H9 (cell line): ENCODE data around the gene NOS1AP. TPM values are rescaled to one million over a fixed set of nuclear protein-coding genes. Genes with fewer than 3 reads are reported as not detected.

Experiments
- DNase-seq: peaks from one replicate; pipeline ENCODE4 v3.0.0-alpha.2; 2017
- H2AFZ ChIP-seq: one replicate; pipeline ENCODE4 v1.6.1; 2013; ENCODE audit warnings: mild to moderate bottlenecking, low read length, control low read depth, moderate library complexity
- H2AK5ac ChIP-seq: 2 replicates; pipeline ENCODE4 v1.6.1; 2013; ENCODE audit warnings: low read length, control low read depth, mixed read lengths; ENCODE audit not compliant: insufficient read length
- H2BK120ac ChIP-seq: one replicate; pipeline ENCODE4 v1.6.1; 2013; ENCODE audit warnings: low read depth, mild to moderate bottlenecking, low read length, control low read depth, inconsistent platforms; ENCODE audit not compliant: poor library complexity, severe bottlenecking
- H2BK12ac ChIP-seq: 2 replicates; pipeline ENCODE4 v1.6.1; 2013; ENCODE audit warnings: low read length, control low read depth, mixed read lengths, low read depth; ENCODE audit not compliant: insufficient read length
- H2BK15ac ChIP-seq: 2 replicates; pipeline ENCODE4 v1.6.1; 2013; ENCODE audit warnings: low read depth, low read length, control low read depth
- H2BK20ac ChIP-seq: one replicate; pipeline ENCODE4 v1.6.1; 2013; ENCODE audit warnings: low read depth, mild to moderate bottlenecking, low read length, control low read depth, inconsistent platforms; ENCODE audit not compliant: poor library complexity, severe bottlenecking
- H2BK5ac ChIP-seq: 2 replicates; pipeline ENCODE4 v1.6.1; 2013; ENCODE audit warnings: low read length, control low read depth, mixed read lengths; ENCODE audit not compliant: insufficient read length
- H3K14ac ChIP-seq: 2 replicates; pipeline ENCODE4 v1.6.1; 2013; ENCODE audit warnings: low read length, control low read depth; ENCODE audit not compliant: insufficient read depth
- H3K18ac ChIP-seq: 2 replicates; pipeline ENCODE4 v1.6.1; 2013; ENCODE audit warnings: low read depth, mild to moderate bottlenecking, mixed read lengths, low read length, control low read depth; ENCODE audit not compliant: insufficient read length
- H3K23ac ChIP-seq: 2 replicates; pipeline ENCODE4 v1.6.1; 2013; ENCODE audit warnings: low read length, control low read depth, mixed read lengths, low read depth; ENCODE audit not compliant: insufficient read length
- H3K23me2 ChIP-seq: 2 replicates; pipeline ENCODE4 v1.6.1; 2013; ENCODE audit warnings: low read depth, mild to moderate bottlenecking, mixed read lengths, low read length, control low read depth; ENCODE audit not compliant: insufficient read length, poor library complexity, severe bottlenecking
- H3K27ac ChIP-seq: 2 replicates; pipeline ENCODE4 v1.5.1; 2013; ENCODE audit warnings: low read length, control low read depth, mixed read lengths, low read depth; ENCODE audit not compliant: insufficient read length
- H3K27me3 ChIP-seq: 2 replicates; pipeline ENCODE4 v1.6.1; 2013; ENCODE audit warnings: low read length, control low read depth, inconsistent platforms; ENCODE audit not compliant: insufficient read depth
- H3K4ac ChIP-seq: 2 replicates; pipeline ENCODE4 v1.6.1; 2013; ENCODE audit warnings: low read depth, mild to moderate bottlenecking, control low read depth, inconsistent platforms, low read length, moderate library complexity
- H3K4me1 ChIP-seq: 2 replicates; pipeline ENCODE4 v1.6.1; 2013; ENCODE audit warnings: low read length, control low read depth, inconsistent platforms; ENCODE audit not compliant: insufficient read depth
- H3K4me2 ChIP-seq: 2 replicates; pipeline ENCODE4 v1.6.1; 2013; ENCODE audit warnings: low read length, control low read depth, mixed read lengths; ENCODE audit not compliant: insufficient read length, insufficient read depth
- H3K56ac ChIP-seq: 2 replicates; pipeline ENCODE4 v1.6.1; 2013; ENCODE audit warnings: low read depth, mild to moderate bottlenecking, mixed read lengths, low read length, control low read depth; ENCODE audit not compliant: insufficient read length
- H3K79me1 ChIP-seq: 2 replicates; pipeline ENCODE4 v1.6.1; 2013; ENCODE audit warnings: low read depth, mild to moderate bottlenecking, moderate library complexity, low read length, control low read depth, inconsistent platforms; ENCODE audit not compliant: insufficient read depth, poor library complexity, severe bottlenecking
- H3K79me2 ChIP-seq: 2 replicates; pipeline ENCODE4 v1.6.1; 2013; ENCODE audit warnings: low read length, control low read depth, inconsistent platforms; ENCODE audit not compliant: insufficient read depth
- H3K9ac ChIP-seq: 2 replicates; pipeline ENCODE4 v1.6.1; 2013; ENCODE audit warnings: low read length, control low read depth, mixed read lengths; ENCODE audit not compliant: insufficient read length; ENCODE audit errors: extremely low read depth
- H3K9me3 ChIP-seq: one replicate; pipeline ENCODE4 v1.6.1; 2013; ENCODE audit warnings: low read depth, low read length, inconsistent platforms; ENCODE audit not compliant: control insufficient read depth
- H3T11ph ChIP-seq: one replicate; pipeline ENCODE4 v1.6.1; 2013; ENCODE audit warnings: mild to moderate bottlenecking, low read length, control low read depth, inconsistent platforms
- H4K20me1 ChIP-seq: one replicate; pipeline ENCODE4 v1.6.1; 2013; ENCODE audit not compliant: control insufficient read depth, insufficient read length, insufficient read depth
- H4K5ac ChIP-seq: 2 replicates; pipeline ENCODE4 v1.6.1; 2013; ENCODE audit warnings: low read depth, mild to moderate bottlenecking, mixed read lengths, low read length, control low read depth; ENCODE audit not compliant: insufficient read length
- H4K8ac ChIP-seq: replicated peaks from 2 replicates; pipeline ENCODE4 v1.6.1; 2013; ENCODE audit warnings: low read length, control low read depth, mixed read lengths, low read depth; ENCODE audit not compliant: insufficient read length
- H4K91ac ChIP-seq: 2 replicates; pipeline ENCODE4 v1.6.1; 2013; ENCODE audit warnings: low read depth, mild to moderate bottlenecking, moderate library complexity, mixed read lengths, low read length, control low read depth; ENCODE audit not compliant: insufficient read length
- H3K27ac Mint-ChIP-seq, 3 experiments: 2 replicates in 2 of 3; 3 replicates in 1 of 3; pipeline ENCODE4 v1.8.0; 2020 to 2021; ENCODE audit warnings: mixed read lengths in 3 of 3, mild to moderate bottlenecking in 1 of 3, moderate library complexity in 1 of 3
- H3K27me3 Mint-ChIP-seq: 2 replicates; pipeline ENCODE4 v1.8.0; 2021; ENCODE audit warnings: low read depth, mild to moderate bottlenecking, moderate library complexity, mixed read lengths
- H3K36me3 Mint-ChIP-seq, 3 experiments: 2 replicates in 2 of 3; 3 replicates in 1 of 3; pipeline ENCODE4 v1.8.0; 2020 to 2021; ENCODE audit warnings: low read depth in 3 of 3, mixed read lengths in 3 of 3; ENCODE audit not compliant: insufficient read depth in 1 of 3
- H3K4me1 Mint-ChIP-seq, 2 experiments: 2 replicates each; pipeline ENCODE4 v1.8.0; 2020; ENCODE audit warnings: mixed read lengths in 2 of 2
- H3K4me3 Mint-ChIP-seq, 2 experiments: 2 replicates in 1 of 2; 3 replicates in 1 of 2; pipeline ENCODE4 v1.8.0; 2020 to 2021; ENCODE audit warnings: mild to moderate bottlenecking in 2 of 2, mixed read lengths in 2 of 2, moderate library complexity in 1 of 2
- H3K9me3 Mint-ChIP-seq, 2 experiments: 2 replicates in 1 of 2; 3 replicates in 1 of 2; pipeline ENCODE4 v1.8.0; 2020; ENCODE audit warnings: mild to moderate bottlenecking in 2 of 2, mixed read lengths in 2 of 2, moderate library complexity in 1 of 2
- CTCF ChIP-seq: fragments of 200-600 bp; sonication (generic); conservative IDR thresholded peaks from 3 replicates; pipeline ENCODE4 v1.8.0; 2021; ENCODE audit warnings: antibody characterized with exemption, mild to moderate bottlenecking
- WGBS: extraction: QIAGEN DNeasy Blood & Tissue Kit; methylation state at CpG from one replicate; pipeline ENCODE4 v1.1.7; 2013; ENCODE audit warnings: missing lambda C conversion rate, low lambda C conversion rate, mixed read lengths; ENCODE audit not compliant: insufficient read length; ENCODE audit errors: extremely low coverage; 5-methylcytosine and 5-hydroxymethylcytosine counted together
- total RNA-seq: library from RNA; stranded (reverse); gene quantifications from 2 replicates; pipeline ENCODE4 v1.2.1, GENCODE V29; 2021

The NOS1AP gene
- total RNA-seq, 1 experiment from 2014 or later: 8.4 TPM

DNA sequence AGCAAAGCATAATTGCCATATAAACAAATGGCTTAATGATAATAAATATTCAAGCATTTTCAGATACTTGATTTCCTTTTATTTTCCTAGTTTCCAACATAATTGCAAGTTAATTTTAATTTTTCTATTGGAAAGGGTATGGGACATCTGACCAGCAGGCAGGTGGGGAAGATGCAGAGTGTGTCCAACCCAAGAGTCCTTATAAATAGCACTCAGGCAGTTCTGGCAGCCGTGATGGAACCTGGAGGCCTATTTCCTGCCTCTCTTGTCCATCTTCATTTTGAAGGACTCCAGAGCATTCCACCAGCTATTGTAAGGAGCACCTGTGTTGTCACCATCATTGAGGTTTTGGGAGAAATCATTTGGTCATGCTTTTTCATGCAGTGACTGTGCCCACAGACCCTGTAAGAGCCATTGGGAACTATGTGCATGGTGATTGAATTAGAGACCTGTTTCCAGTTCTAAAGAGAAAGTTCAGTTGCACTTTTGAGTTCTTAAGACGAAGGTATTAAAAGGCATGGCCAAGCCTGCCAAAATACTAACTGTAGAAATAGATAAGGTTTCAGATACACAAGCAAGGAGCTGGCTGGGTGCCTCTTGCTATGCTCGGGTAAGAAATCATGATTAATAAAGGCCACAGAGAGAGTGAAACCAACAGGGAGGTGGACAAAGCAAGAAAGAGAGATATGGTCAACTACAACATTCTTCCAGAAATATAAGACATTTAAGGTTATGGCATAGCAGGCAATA lies 214.9 kb downstream of the NOS1AP start:
- Histone ChIP-seq H3K27ac (no peak overlapping the region), H2BK20ac (no peak overlapping the region), H3K23ac (no peak overlapping the region), H2BK5ac (no peak overlapping the region), H2AK5ac (no peak overlapping the region), H4K8ac (no peak overlapping the region), H3K56ac (no peak overlapping the region), H3K79me1 (no peaks in the 10 kb centered on the region), H3K9ac (no peak overlapping the region), H3K4ac (no peak overlapping the region), H4K5ac (no peak overlapping the region), H3T11ph (no peak overlapping the region), H4K91ac (no peak overlapping the region), H4K20me1 (no peaks in the 10 kb centered on the region), H3K79me2 (no peaks in the 10 kb centered on the region), H2BK120ac (no peak overlapping the region), H3K4me2 (no peak overlapping the region), H3K14ac (no peak overlapping the region), H3K4me1 (no peaks in the 10 kb centered on the region), H2BK15ac (no peak overlapping the region), H3K27me3 (no peaks in the 10 kb centered on the region), H2BK12ac (no peak overlapping the region), H3K23me2 (no peaks in the 10 kb centered on the region), H3K9me3 (no peaks in the 10 kb centered on the region), H3K18ac (no peak overlapping the region), H2AFZ (no peak overlapping the region)
- TF ChIP-seq CTCF: no peak
- no peaks in the 10 kb centered on the region for H3K27me3 Mint-ChIP-seq
- WGBS: no CpG with 5 or more reads among the region's 3 CpGs
- H3K4me1 Mint-ChIP-seq: peaks cover 11 to 12% of the 10 kb centered on the region in 2 experiments
- no peak overlapping the region for H3K27ac Mint-ChIP-seq
- no peak overlapping the region for H3K4me3 Mint-ChIP-seq
- DNase-seq: no peak
- no peaks in the 10 kb centered on the region; a peak in 1 of 7 replicates for H3K36me3 Mint-ChIP-seq
- H3K9me3 Mint-ChIP-seq: no peaks in the 10 kb centered on the region
